NCI-H1092 (cell line): ENCODE data around the gene USP48.

ENCODE experiments used
- DNase-seq: peaks from one replicate; lab custom pipeline; 2025; lab: John Stamatoyannopoulos, UW

USP48 gene

GRCh38 chr1:21749109-21749508 lies 33.8 kb downstream of the USP48 start:
- no peak for DNase-seq

DNA sequence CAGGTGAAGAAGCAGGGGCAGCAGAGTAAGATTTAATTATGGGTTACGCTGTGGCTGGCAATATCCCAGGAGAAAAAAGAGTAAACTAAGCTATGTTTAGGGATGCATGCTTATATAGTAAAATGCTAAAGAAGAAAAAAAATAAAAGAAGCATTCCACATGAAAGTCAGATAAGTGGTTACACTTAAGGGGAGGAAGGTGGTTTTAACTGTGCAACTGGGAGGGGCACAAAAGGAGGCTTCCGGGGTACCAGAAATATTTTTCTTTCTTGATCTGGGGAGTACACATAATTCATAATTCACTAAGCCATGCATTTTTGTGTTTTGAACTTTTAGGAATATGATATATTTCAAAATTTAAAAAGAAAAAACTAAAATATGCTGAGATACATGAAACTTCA lies 39.5 kb downstream of the USP48 start:
- DNase-seq, result no peak

DNA sequence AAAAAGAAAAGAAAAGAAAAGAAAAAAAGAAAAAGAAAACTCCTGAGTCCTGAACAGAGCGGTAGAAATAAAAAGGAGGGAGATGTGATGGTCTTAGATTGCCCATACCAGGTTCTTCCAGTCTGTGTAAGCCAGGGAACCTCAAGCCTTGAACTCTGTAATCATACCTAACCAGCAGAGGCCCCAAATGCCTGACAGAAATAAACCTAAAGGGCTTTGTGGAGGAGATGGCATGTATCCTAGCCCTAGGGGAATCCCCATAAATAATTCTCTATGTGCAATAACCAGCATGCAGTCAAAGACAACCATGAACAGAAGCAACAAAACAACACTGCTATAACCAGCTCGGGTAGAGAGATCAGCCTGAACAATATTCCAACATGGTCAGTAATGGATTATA lies 40.4 kb downstream of the USP48 start:
- DNase-seq, result no peak

- no peak for DNase-seq
Measured at GRCh38 chr1:21741206-21741605, 41.7 kb downstream of the USP48 start.

DNA sequence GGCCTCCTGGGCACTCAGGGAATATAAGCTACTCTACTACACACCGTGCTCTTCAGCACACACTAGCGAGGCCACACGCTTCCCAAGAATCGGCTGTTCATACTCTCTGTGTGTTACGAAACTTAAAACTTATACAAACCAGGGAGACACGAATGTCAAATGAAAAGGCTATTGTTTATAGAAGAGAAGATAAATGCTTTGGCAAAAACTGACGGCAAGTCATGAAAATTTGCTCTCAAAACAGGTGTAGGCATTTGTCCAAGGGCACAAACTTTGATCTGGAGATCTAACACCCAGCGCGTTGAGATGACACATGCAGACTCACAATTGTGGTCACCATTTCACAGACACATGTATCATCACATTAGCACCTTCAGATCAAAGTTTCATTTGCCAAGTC lies 46.1 kb downstream of the USP48 start:
- DNase-seq, result no peak

GRCh38 chr1:21736011-21736410 lies 46.9 kb downstream of the USP48 start:
- DNase-seq, result no peak

- no peak for DNase-seq
Measured at GRCh38 chr1:21734526-21734925, 48.4 kb downstream of the USP48 start.

DNA sequence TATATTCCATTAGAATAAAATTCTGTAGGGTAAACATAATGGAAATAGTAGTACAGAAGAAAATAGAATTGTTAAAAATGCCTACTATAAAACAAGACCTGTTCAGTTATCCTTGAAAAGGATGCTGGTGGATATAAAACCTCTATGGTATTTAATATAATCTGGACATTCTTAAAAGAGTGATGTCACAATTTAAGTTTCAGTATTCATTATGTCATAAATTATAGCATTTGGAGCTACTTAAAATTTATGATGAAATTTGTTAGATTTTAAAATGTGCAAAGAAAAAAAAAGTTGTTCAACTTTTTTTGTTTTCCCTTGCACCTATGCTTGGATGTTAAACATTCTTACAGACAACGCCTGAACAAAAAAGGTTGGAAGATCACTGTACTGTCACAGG lies 50.3 kb downstream of the USP48 start:
- DNase-seq, result no peak

- DNase-seq, result no peak
Measured at GRCh38 chr1:21725748-21726392, 57.1 kb downstream of the USP48 start.

- no peak for DNase-seq
Measured at GRCh38 chr1:21724570-21724969, 58.4 kb downstream of the USP48 start.

- no peak for DNase-seq
Measured at GRCh38 chr1:21724098-21724497, 58.9 kb downstream of the USP48 start.

DNA sequence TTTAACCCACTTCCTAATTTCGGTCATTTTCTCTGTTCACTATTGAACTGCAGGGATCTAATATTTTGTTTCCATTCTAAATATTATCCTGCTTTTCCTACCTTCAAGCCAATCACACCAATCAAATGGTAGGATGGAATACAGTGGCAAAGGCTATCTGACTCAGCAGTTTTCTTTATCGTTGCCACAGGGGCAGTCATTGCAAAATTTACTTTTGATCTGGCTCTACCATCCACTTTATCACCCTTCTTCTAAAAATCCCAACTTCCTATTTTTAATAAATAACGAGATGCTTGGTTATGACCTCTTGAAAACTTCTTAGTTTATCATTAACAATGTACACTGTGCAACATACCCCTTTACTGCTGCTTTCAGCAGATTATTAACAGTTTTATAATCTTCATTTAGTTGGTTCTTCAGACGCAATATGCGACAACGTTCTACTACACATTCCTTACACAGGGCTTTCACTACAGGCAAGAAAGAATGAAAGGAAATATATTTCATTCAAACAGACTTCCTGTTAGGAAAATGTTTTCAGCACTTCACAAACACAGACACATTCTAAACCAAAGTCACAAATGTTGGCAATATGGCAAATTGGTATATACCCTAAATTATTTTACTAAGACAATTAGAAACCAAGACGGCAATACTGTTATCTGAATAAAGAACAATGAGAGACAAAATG lies 61.5 kb downstream of the USP48 start:
- DNase-seq, result no peak

DNA sequence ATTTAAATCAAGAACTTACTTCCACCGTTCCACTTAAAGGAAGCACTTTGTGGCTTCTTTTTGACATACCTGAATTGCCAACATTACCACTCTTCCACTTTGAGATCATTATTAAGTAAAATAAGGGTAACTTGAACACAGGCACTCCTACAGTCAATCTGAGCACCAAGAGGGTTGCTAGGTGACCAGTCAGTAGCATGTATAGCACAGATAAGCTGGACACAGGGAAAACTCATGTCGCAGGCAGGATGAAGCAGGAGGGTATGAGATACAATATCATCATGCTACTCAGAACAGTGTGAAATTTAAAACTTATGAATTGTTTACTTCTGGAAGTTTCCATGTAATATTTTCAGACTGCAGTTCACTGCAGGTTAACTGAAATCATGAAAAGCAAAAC lies 66.8 kb downstream of the USP48 start:
- DNase-seq, result no peak

DNA sequence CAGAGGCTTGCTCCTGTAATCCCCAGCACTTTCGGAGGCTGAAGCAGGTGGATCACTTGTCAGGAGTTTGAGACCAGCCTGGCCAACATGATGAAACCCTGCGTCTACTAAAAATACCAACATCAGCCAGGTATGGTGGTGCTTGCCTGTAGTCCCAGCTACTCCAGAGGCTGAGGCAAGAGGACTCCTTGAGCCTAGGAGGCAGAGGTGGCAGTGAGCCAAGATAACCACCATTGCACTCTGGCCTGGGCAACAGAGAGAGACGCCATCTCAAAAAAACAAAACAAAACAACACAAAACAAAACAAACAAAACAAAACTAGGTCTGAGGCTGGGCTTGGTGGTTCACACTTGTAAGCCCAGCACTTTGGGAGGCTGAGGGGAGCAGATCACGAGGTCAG lies 75.1 kb downstream of the USP48 start:
- no peak for DNase-seq

- no peak for DNase-seq
Measured at GRCh38 chr1:21707086-21707840, 75.7 kb downstream of the USP48 start.

- no peak for DNase-seq
Measured at GRCh38 chr1:21706151-21706835, 76.7 kb downstream of the USP48 start.

DNA sequence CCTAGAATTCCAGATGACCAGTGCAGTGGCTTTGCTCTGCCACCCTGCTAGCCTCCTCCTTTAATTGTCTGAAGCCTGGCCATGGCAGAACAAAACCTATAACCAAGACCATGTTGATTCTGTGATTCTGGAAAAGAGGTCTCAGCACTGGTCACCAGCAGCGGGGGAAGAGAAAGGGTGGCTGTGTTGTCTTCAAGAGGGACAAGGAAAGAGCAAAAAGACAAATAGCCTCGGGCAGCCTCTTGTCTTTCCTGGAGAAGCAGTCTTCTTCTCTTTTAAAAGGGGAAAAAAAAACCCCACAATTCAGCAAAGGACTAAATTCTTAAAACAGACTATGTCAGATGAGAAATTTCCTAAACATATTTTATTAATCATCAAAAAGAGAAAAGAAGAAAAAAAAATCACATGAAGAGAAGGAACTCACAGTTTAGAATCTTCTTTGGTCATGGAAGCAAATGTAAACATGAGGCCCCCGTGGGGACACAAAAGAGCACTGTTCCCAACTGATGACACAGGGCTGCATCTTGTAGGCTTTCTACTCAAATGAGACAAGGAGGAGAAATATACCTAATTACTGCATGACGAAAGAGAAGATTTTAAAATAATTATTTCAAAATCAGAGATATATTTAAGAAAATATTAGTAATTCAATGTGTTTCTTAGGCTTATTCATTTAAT lies 77.5 kb downstream of the USP48 start:
- no peak for DNase-seq

- DNase-seq, result no peak
Measured at GRCh38 chr1:21704145-21704544, 78.8 kb downstream of the USP48 start.

GRCh38 chr1:21703318-21703963 lies 79.5 kb downstream of the USP48 start:
- no peak for DNase-seq

DNA sequence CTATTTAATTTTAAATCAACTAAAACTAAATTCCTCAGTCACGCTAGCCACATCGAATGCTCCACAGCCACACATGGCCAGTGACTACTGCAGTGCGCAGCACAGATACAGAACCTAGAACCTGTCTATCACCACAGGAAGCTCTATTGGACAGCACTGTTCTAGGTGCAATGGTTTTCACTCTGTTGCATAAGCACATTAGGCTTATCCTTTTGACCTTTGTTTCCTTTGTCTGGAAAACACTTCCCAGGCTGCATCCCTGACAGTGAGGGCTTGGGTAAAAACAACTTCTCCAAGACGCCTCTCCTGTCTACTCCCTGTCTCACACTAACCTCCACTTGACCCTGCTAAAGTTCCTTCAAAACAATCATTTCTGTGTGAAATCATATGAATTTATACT lies 80.2 kb downstream of the USP48 start:
- DNase-seq, result no peak

DNA sequence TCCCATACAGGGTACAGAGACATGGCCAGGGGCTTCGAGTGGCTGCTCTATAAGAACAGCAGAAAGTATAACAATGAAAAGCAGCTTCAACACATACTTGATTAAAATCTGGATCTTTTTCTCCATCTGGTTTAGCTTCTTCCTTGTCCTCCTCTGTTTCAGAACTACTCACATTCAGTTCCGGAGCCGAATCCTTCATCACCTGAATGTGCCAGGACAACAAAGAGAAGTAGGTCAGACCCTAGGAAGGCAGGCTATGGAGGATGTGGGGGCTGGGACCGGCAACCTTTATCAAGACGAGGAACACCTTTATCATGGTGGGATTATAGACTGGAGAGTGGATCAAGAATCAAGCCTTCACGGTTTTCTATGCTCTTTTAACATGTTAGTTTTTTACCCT lies 81.5 kb downstream of the USP48 start:
- DNase-seq, result no peak

DNA sequence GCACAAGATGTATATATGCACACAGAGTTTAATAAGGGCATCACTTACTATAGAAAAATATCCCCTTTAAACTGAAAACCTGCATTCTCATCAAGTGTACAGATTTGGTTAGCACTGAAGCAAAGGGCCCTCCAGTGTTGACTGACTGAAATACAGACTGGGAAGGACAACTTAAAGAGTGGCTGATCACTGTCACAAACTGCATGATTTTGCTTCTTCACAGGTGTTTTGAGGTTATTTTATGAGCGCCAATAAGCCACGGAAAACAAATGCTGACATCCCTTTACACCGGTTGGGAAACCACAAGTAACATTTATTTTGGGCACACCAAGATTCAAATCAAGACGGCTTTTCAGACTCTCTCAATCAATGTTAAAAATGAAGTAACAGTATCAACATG lies 82.9 kb downstream of the USP48 start:
- no peak for DNase-seq
